ENCODE measurements around the gene VSTM4. TPM values are rescaled to one million over a fixed set of nuclear protein-coding genes. Genes with fewer than 3 reads are reported as not detected.

The VSTM4 gene
- polyA plus RNA-seq, 4 donors, result 14.2 to 18.9 (median 15.5) TPM

GRCh38 chr10:49144058-49144720, 28.9 kb upstream of the VSTM4 start:
- no peak for DNase-seq (ENCODE audit: low read depth in 4 of 4, low spot score in 3 of 4)

DNA sequence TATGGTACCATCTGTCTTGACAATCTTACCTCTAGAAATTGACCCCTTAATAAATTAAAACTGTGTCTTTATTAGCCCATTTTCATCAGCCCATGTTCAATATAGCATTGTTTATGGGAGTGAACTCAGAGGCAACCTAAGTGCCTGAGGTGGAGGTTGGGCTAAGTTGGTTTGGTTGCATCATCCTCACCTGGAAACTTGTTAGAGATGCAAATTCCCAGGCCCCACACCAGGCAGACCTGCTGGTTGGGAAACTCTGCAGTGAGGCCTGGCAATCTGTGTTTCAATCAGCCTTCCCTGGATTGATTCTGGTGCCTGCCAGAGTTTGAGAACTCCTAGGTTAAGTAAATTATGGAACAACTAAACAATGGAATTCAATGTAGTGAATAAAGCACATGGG, 27.9 kb upstream of the VSTM4 start:
- DNase-seq (ENCODE audit: low read depth in 4 of 4, low spot score in 3 of 4), result no peak

DNA sequence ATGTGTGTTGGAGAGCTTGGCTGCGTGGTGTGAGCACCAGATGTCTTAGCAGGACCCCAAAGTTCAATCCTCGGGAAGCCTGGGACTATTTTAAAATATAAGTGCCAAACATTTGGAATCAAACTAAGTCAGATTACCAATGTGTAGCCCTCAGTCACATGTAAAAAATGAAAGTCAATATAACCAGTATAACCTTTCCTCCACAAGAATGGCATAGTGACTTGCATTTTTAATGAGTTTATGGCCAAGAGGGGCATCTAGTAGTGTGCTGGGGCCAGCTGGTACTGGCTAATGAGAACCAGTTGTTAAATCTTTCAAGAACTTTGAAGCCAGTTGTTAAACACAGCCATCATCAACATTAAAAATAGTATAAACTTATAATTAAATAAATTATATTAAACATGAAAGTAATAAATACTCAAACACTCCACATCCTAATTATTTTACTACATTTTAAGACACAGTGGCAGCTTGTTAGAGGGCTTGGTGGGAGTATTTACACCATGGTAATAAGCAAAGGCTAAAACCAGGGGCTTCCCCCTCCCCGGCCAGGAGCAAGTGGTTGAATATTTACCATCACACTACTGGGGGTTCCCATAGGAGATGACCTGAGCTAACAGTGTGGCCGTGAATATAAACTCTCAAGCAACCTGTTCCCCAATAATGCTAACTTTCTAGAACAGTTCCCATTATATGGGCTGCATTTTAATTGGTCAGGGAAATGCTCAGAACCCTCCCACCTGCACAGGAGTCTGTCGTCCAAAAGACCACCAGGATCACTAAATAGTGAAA, 26.4 kb upstream of the VSTM4 start:
- no peak for DNase-seq (ENCODE audit: low read depth in 4 of 4, low spot score in 3 of 4)

GRCh38 chr10:49140304-49141177, 25.2 kb upstream of the VSTM4 start:
- no peak for DNase-seq (ENCODE audit: low read depth in 4 of 4, low spot score in 3 of 4)

DNA sequence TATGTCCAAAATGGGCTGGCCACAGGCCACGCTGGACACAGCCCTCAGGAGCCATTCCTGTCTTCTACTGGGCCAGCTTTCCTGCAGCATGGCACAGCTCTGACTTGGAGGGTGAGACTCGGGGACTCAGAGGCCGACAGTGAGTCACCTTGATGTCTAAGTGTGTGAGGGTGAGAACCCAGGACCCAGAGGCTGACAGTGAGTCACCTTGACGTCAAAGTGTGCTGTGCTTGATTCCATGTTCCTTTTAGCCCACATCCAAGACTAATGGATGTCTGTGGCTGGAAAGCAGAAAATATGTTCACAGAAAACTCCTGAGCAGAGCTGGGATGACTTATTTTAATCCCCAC, 24.5 kb upstream of the VSTM4 start:
- no peak for DNase-seq (ENCODE audit: low read depth in 4 of 4, low spot score in 3 of 4)

DNA sequence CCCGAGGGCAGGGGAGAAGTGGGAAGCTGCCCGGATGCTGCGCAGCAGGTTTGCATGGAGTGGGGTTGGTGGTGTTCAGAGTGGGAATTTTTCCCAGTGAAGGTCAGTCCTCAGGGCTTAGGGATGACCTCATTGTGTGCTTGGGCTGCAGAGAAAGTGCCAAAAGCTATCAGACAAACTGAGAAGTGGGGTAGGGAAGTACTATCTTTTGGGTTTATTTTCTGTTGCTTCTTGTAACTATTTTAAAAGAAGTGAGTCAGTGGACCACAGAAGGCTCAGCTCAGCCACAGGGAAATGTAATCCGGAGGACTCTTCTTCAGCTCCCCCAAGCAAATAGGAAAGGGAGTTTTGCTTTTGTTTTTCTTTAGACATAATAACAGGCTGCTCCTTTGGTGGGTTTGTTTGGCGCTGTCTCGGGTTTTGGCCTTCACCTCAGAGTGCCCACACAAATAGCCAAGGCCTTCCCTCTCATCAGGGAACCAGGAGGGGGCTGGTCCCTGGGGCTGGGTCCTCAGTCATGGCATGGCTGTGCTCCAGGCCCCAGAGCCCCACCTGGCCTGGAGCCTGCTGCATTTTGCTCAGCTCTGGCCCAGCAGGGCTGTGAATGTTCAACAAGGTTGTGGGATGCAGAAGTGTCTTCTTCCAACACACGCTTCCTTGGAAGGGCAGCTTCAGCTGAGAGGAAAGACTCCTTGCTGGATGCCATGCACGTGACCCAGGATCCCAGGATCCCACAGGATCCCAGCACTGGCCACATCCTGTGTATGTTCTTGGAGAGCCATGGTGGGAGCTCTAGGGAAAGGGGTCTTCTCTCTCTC, 23.9 kb upstream of the VSTM4 start:
- no peak for DNase-seq (ENCODE audit: low read depth in 4 of 4, low spot score in 3 of 4)

DNA sequence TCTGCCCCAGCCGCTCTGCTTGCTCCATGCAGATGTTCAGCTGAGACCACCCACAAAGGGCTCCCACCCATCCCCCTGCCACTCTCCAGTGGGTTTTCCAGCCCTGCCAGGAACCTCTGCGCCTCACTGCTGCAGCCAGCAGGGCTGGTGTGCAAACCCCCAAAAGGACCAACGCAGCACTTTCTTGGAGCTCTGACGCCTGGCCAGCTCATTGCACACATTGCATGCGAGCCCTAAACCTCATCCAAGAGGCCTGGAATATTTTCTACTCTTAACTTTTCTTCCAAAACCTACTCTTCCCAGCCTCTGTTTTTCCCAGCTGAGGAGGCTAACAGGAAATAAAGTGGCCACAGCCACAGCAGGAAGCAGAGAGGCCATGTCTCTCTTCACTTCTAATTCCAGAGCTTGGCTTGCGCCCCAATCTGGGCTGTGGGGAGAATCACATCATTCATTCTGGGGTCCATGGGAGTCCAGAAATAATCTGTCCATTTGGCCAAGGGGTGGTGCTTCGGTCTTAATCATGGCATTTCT, 23.1 kb upstream of the VSTM4 start:
- no peak for DNase-seq (ENCODE audit: low read depth in 4 of 4, low spot score in 3 of 4)

DNA sequence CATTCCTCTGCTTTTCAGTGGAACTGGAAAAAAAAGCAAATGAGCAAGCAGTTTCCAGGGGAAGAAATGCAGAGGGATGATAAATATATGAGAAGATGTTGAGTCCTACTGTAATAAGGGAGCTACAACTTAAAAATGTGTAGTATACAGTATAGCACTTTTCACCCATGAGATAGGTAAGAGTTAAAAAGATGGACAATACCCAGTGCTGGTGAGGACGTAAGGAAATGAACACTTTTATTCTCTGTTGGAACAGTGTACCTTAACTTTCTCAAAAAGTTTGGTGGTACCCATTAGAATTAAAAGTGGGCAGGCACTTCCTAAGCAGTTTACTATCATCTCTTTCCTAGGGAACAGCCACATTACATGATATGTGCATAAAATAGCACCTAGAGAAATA, 21.2 kb upstream of the VSTM4 start:
- DNase-seq (ENCODE audit: low read depth in 4 of 4, low spot score in 3 of 4), result no peak

GRCh38 chr10:49135575-49136313, 20.4 kb upstream of the VSTM4 start:
- no peak for DNase-seq (ENCODE audit: low read depth in 4 of 4, low spot score in 3 of 4)

DNA sequence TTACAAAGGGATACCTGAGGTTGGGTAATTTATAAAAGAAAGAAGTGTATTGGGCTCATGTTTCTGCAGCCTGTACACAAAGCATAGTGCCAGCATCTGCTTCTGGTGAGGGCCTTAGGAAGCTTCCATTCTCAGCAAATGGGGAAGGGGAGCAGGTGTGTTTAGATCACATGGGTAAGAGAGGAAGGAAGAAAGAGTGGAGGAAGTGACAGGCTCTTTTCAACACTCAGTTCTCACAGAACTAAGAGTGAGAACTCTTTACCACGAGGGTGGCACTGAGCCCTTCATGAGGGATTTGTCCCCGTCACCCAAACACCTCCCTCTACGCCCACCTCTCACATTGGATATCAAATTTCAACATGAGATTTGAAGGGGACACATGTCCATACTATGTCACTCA, 19.0 kb upstream of the VSTM4 start:
- DNase-seq (ENCODE audit: low read depth in 4 of 4, low spot score in 3 of 4), result no peak

DNA sequence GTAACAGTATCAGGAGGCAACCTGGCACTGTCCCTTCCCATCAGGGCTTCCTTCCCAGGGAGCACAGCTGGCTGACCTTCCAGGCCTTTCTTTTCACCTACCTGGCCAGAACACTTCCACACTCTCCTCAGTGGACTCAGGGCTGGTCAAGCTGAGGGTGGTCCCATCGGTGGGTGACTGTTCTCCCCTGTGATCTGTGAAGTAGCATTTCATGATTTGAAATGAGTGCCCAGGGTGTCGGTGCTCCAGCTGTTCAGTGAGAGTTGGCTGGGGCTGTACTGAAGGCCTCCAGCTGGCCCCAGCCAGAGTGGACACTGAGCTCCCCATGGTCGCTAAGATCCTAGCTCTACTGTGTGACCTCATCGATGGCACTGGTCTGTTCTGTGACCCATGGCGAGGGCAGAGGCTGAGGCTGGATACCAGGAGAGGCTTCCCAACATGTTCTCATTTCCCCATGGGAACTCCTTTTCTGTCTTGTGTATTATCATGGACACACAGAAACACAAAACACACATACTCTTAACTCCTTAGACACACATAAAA, 18.5 kb upstream of the VSTM4 start, which contains the start of gene FAM170B:
TSS of gene FAM170B (minus strand) at position 316 of the 543 bp plus-strand sequence. CDS start at position 213, 103 bp downstream.
- DNase-seq (ENCODE audit: low read depth in 4 of 4, low spot score in 3 of 4), result no peak

- no peak for DNase-seq (ENCODE audit: low read depth in 4 of 4, low spot score in 3 of 4)
Observed at GRCh38 chr10:49132362-49132737, 17.0 kb upstream of the VSTM4 start.

GRCh38 chr10:49131507-49132361, 16.4 kb upstream of the VSTM4 start:
- no peak for DNase-seq (ENCODE audit: low read depth in 4 of 4, low spot score in 3 of 4)

DNA sequence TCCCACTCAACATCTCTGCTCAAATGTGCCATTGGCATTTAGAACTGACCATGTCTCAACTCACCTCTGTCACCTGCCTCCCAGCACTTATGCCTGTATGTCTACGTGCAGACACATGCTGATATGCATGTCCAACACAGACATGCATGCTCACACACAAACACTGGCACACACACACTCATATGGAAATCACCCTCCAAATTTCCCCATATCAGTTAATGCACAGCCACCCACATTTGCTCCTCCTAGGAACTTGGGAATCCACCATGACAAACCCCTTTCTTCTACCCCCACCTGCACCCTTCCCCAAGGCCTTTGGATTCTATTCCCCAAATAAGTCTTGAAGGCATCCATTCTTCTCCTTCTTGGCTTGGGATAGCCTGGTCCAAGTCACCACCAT, 14.1 kb upstream of the VSTM4 start:
- DNase-seq (ENCODE audit: low read depth in 4 of 4, low spot score in 3 of 4), result no peak

- DNase-seq (ENCODE audit: low read depth in 4 of 4, low spot score in 3 of 4), result no peak
Observed at GRCh38 chr10:49128854-49129253, 13.5 kb upstream of the VSTM4 start.

GRCh38 chr10:49123981-49124950, 8.9 kb upstream of the VSTM4 start:
- DNase-seq (ENCODE audit: low read depth in 4 of 4, low spot score in 3 of 4), result no peak

- no peak for DNase-seq (ENCODE audit: low read depth in 4 of 4, low spot score in 3 of 4)
Observed at GRCh38 chr10:49120911-49121310, 5.6 kb upstream of the VSTM4 start.

All from right renal pelvis (tissue), 4 donors.